Measurements from ENCODE around the gene RPL13. TPM values are rescaled to one million over a fixed set of nuclear protein-coding genes. Genes with fewer than 3 reads are reported as not detected.

The RPL13 gene
- total and polyA plus RNA-seq, 2 of the 13 experiments (the other 11 are each of a cell fraction or from before 2014, with no cell fraction given), result 2,988 to 4,411 TPM

GRCh38 chr16:89572485-89573205, 12.2 kb downstream of the RPL13 start (continued):
- TF ChIP-seq ETV5 (CRISPR knock-in tag; IDR thresholded peaks at IDR 0.05; ENCODE audit: borderline replicate concordance) (peak; percentile 3; the same call in 1 of the 2 replicates), ZNF841 (CRISPR knock-in tag; IDR thresholded peaks at IDR 0.05; ENCODE audit: borderline replicate concordance) (no peak), EP300 (IDR thresholded peaks at IDR 0.05; ENCODE audit: low read depth in 2 of 2, low read length in 2 of 2) (peak in 1 of 2 experiments; percentile 42; a peak in 1 of 4 replicates), EP300 (CRISPR knock-in tag; IDR thresholded peaks at IDR 0.05; ENCODE audit: borderline replicate concordance) (0 out of 2 replicates have a peak, but pooled peaks have one; percentile 15), ATF7 (IDR thresholded peaks at IDR 0.05) (no peak; the same call in none of the 2 replicates), ATF7 (CRISPR knock-in tag; IDR thresholded peaks at IDR 0.05) (peak; percentile 91), REPIN1 (CRISPR knock-in tag; IDR thresholded peaks at IDR 0.05; ENCODE audit: borderline replicate concordance, low read depth) (0 out of 2 replicates have a peak, but pooled peaks have one; percentile 53), MAFK (conservative IDR thresholded peaks at IDR 0.05 in 1 of 2, IDR thresholded peaks at IDR 0.05 in 1 of 2; ENCODE audit: low read length in 2 of 2) (no peak), ZNF766 (CRISPR knock-in tag; IDR thresholded peaks at IDR 0.05; ENCODE audit: borderline replicate concordance) (peak; percentile 48; the same call in 1 of the 2 replicates), RFXAP (CRISPR knock-in tag; IDR thresholded peaks at IDR 0.05; ENCODE audit: borderline replicate concordance) (no peak), CCDC6 (CRISPR knock-in tag; IDR thresholded peaks at IDR 0.05) (0 out of 2 replicates have a peak, but pooled peaks have one; percentile 60), E2F5 (CRISPR knock-in tag; conservative IDR thresholded peaks at IDR 0.05) (no peak), ZNF557 (CRISPR knock-in tag; IDR thresholded peaks at IDR 0.05) (no peak), ERF (CRISPR knock-in tag; IDR thresholded peaks at IDR 0.05) (peak; percentile 56), ZNF382 (CRISPR knock-in tag; IDR thresholded peaks at IDR 0.05; ENCODE audit: borderline replicate concordance) (no peak), ZEB1 (IDR thresholded peaks at IDR 0.05; ENCODE audit: insufficient replicate concordance, low read depth) (peak; percentile 30), ATRX (CRISPR knock-in tag; IDR thresholded peaks at IDR 0.05; ENCODE audit: borderline replicate concordance) (no peak), ZNF790 (CRISPR knock-in tag; IDR thresholded peaks at IDR 0.05; ENCODE audit: borderline replicate concordance) (no peak), FOXK2 (IDR thresholded peaks at IDR 0.05) (no peak), ZNF460 (CRISPR knock-in tag; IDR thresholded peaks at IDR 0.05; ENCODE audit: borderline replicate concordance) (peak; percentile 25; the same call in 1 of the 2 replicates)
- TF ChIP-seq, protein P1, sequence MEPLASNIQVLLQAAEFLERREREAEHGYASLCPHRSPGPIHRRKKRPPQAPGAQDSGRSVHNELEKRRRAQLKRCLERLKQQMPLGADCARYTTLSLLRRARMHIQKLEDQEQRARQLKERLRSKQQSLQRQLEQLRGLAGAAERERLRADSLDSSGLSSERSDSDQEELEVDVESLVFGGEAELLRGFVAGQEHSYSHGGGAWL (CRISPR knock-in tag; IDR thresholded peaks at IDR 0.05), result peak; percentile 13; the same call in 1 of the 2 replicates
- TF ChIP-seq, protein P2, sequence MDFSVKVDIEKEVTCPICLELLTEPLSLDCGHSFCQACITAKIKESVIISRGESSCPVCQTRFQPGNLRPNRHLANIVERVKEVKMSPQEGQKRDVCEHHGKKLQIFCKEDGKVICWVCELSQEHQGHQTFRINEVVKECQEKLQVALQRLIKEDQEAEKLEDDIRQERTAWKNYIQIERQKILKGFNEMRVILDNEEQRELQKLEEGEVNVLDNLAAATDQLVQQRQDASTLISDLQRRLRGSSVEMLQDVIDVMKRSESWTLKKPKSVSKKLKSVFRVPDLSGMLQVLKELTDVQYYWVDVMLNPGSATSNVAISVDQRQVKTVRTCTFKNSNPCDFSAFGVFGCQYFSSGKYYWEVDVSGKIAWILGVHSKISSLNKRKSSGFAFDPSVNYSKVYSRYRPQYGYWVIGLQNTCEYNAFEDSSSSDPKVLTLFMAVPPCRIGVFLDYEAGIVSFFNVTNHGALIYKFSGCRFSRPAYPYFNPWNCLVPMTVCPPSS (IDR thresholded peaks at IDR 0.05), result no peak
